H1 (cell line): ENCODE data around the gene CFAP298. TPM values are rescaled to one million over a fixed set of nuclear protein-coding genes. Genes with fewer than 3 reads are reported as not detected.

ENCODE experiments used
- CTCF ChIA-PET: fragments of 300-600 bp; sonication (Branson Sonifier 250); formaldehyde crosslinking; loops from one replicate; lab custom pipeline; 2021; ENCODE audit not compliant: partially characterized antibody; lab: Charles Lee
- POLR2A ChIA-PET: fragments of 300-600 bp; sonication (Branson Sonifier 250); formaldehyde crosslinking; loops from one replicate; lab custom pipeline; 2021; ENCODE audit warnings: inconsistent platforms; ENCODE audit not compliant: partially characterized antibody; lab: Charles Lee
- DNase-seq, 2 experiments: peaks; one replicate each; pipeline versions ENCODE4 v3.0.0 to v3.0.0-alpha.2; 2010 to 2022; ENCODE audit warnings: low spot score in 2 of 2, low read depth in 1 of 2, mixed read lengths in 1 of 2
- FAIRE-seq: peaks from 2 replicates; lab custom pipeline; 2011; peaks lifted over from hg19 to GRCh38; lab: Jason Lieb, UNC
- H2AFZ ChIP-seq: 2 replicates; pipeline ENCODE4 v1.8.1; 2012; ENCODE audit warnings: low read length, inconsistent platforms
- H2AK5ac ChIP-seq: 2 replicates; pipeline ENCODE4 v1.6.1; 2013; ENCODE audit warnings: low read depth, low read length
- H2BK120ac ChIP-seq: replicated peaks from 2 replicates; pipeline ENCODE3; 2013; ENCODE audit warnings: low read depth, low read length, inconsistent platforms
- H2BK12ac ChIP-seq: 2 replicates; pipeline ENCODE4 v1.6.1; 2013; ENCODE audit warnings: low read depth, low read length
- H2BK15ac ChIP-seq: 2 replicates; pipeline ENCODE4 v1.6.1; 2013; ENCODE audit warnings: low read length
- H2BK20ac ChIP-seq: 2 replicates; pipeline ENCODE4 v1.6.1; 2013; ENCODE audit warnings: low read length
- H2BK5ac ChIP-seq: 2 replicates; pipeline ENCODE4 v1.6.1; 2013; ENCODE audit warnings: low read depth, low read length
- H3K14ac ChIP-seq: 2 replicates; pipeline ENCODE4 v1.6.1; 2013; ENCODE audit warnings: inconsistent platforms; ENCODE audit not compliant: insufficient read length
- H3K18ac ChIP-seq: 2 replicates; pipeline ENCODE4 v1.6.1; 2013; ENCODE audit warnings: low read length; ENCODE audit errors: extremely low read depth
- H3K23ac ChIP-seq: 2 replicates; pipeline ENCODE4 v1.6.1; 2013; ENCODE audit warnings: inconsistent platforms; ENCODE audit not compliant: insufficient read length
- H3K23me2 ChIP-seq: 2 replicates; pipeline ENCODE4 v1.6.1; 2013; ENCODE audit warnings: low read depth, low read length
- H3K27ac ChIP-seq: 2 replicates; pipeline ENCODE4 v1.6.1; 2011; ENCODE audit warnings: low read depth, low read length, inconsistent platforms
- H3K27me3 ChIP-seq, 4 experiments: replicated peaks in 1 of 4; 1 replicate in 1 of 4; 2 replicates in 3 of 4; pipeline versions ENCODE4 v1.6.1 to v1.8.1; 2011 to 2013; ENCODE audit warnings: low read length in 3 of 4, mild to moderate bottlenecking in 3 of 4, inconsistent platforms in 2 of 4, mixed read lengths in 2 of 4, moderate library complexity in 1 of 4; ENCODE audit not compliant: control insufficient read depth in 3 of 4, insufficient read depth in 3 of 4; ENCODE audit errors: extremely low read depth in 1 of 4
- H3K36me3 ChIP-seq, 4 experiments: 2 replicates each; pipeline versions ENCODE4 v1.6.1 to v1.8.1; 2011 to 2013; ENCODE audit warnings: mild to moderate bottlenecking in 4 of 4, low read length in 3 of 4, moderate library complexity in 2 of 4, control low read depth in 1 of 4, inconsistent platforms in 1 of 4; ENCODE audit not compliant: insufficient read depth in 4 of 4, control insufficient read depth in 2 of 4
- H3K4ac ChIP-seq: replicated peaks from 2 replicates; pipeline ENCODE3; 2013; ENCODE audit warnings: low read length, low read depth, mixed read lengths, inconsistent platforms; ENCODE audit not compliant: insufficient read length
- H3K4me1 ChIP-seq, 4 experiments: replicated peaks in 1 of 4; 1 replicate in 1 of 4; 2 replicates in 3 of 4; pipeline versions ENCODE4 v1.6.1 to v1.8.1; 2011 to 2013; ENCODE audit warnings: low read length in 3 of 4, inconsistent platforms in 2 of 4, mixed read lengths in 1 of 4; ENCODE audit not compliant: insufficient read depth in 4 of 4, control insufficient read depth in 3 of 4
- H3K4me2 ChIP-seq, 2 experiments: 2 replicates each; pipeline versions ENCODE4 v1.6.1 to v1.8.1; 2011 to 2013; ENCODE audit warnings: low read depth in 2 of 2, low read length in 2 of 2, control low read depth in 1 of 2, inconsistent platforms in 1 of 2, mild to moderate bottlenecking in 1 of 2; ENCODE audit not compliant: insufficient read depth in 1 of 2
- H3K4me3 ChIP-seq, 4 experiments: fragments of 200-600, 300-600 bp in 1 of 4; sonication (generic), shearing (Covaris generic), sonication (Bioruptor Twin) in 1 of 4; 2 replicates each; pipeline versions ENCODE4 v1.5.1 to v1.8.1; 2011 to 2016; ENCODE audit warnings: low read length in 4 of 4, low read depth in 3 of 4, control low read depth in 2 of 4, inconsistent platforms in 2 of 4, mild to moderate bottlenecking in 2 of 4, mixed read lengths in 1 of 4, moderate library complexity in 1 of 4; ENCODE audit not compliant: insufficient read depth in 2 of 4; ENCODE audit errors: extremely low read depth in 1 of 4
- H3K56ac ChIP-seq: replicated peaks from 2 replicates; pipeline ENCODE3; 2013; ENCODE audit warnings: low read depth, mild to moderate bottlenecking, mixed read lengths, low read length, inconsistent platforms; ENCODE audit not compliant: insufficient read length
- H3K79me1 ChIP-seq: 2 replicates; pipeline ENCODE4 v1.6.1; 2013; ENCODE audit warnings: low read depth, low read length, control low read depth
- H3K79me2 ChIP-seq, 2 experiments: 2 replicates each; pipeline versions ENCODE4 v1.6.1 to v1.8.1; 2012 to 2013; ENCODE audit warnings: low read length in 2 of 2, mild to moderate bottlenecking in 2 of 2, inconsistent platforms in 1 of 2; ENCODE audit not compliant: insufficient read depth in 2 of 2, control insufficient read depth in 1 of 2
- H3K9ac ChIP-seq, 4 experiments: replicated peaks in 1 of 4; 1 replicate in 1 of 4; 2 replicates in 3 of 4; pipeline versions ENCODE4 v1.6.1 to v1.8.1; 2011 to 2013; ENCODE audit warnings: low read depth in 3 of 4, low read length in 3 of 4, control low read depth in 2 of 4, mild to moderate bottlenecking in 2 of 4, moderate library complexity in 2 of 4, inconsistent platforms in 1 of 4; ENCODE audit errors: extremely low read depth in 1 of 4
- H3K9me3 ChIP-seq, 2 experiments: 2 replicates each; pipeline versions ENCODE4 v1.6.1 to v1.8.1; 2012 to 2013; ENCODE audit warnings: mild to moderate bottlenecking in 2 of 2, moderate library complexity in 2 of 2, control low read depth in 1 of 2, inconsistent platforms in 1 of 2, low read depth in 1 of 2, low read length in 1 of 2, mixed read lengths in 1 of 2; ENCODE audit not compliant: insufficient read depth in 2 of 2
- H4K20me1 ChIP-seq, 2 experiments: replicated peaks in 1 of 2; 2 replicates each; pipeline versions ENCODE3 to v1.8.1; 2011 to 2013; ENCODE audit warnings: inconsistent platforms in 2 of 2, low read length in 2 of 2, mild to moderate bottlenecking in 1 of 2; ENCODE audit not compliant: insufficient read depth in 2 of 2, control insufficient read depth in 1 of 2
- H4K5ac ChIP-seq: 2 replicates; pipeline ENCODE4 v1.6.1; 2013; ENCODE audit warnings: low read length, low read depth, mixed read lengths, inconsistent platforms; ENCODE audit not compliant: insufficient read length
- H4K8ac ChIP-seq: 2 replicates; pipeline ENCODE4 v1.8.0; 2013; ENCODE audit warnings: mild to moderate bottlenecking, moderate library complexity, low read length, inconsistent platforms; ENCODE audit not compliant: insufficient read depth; ENCODE audit errors: extremely low read depth
- H4K91ac ChIP-seq: replicated peaks from 2 replicates; pipeline ENCODE3; 2013; ENCODE audit warnings: low read length, mixed read lengths, inconsistent platforms; ENCODE audit not compliant: insufficient read length
- EP300 ChIP-seq, 2 experiments: IDR thresholded peaks; 1 replicate in 1 of 2; 2 replicates in 1 of 2; pipeline ENCODE4 v1.6.1; 2011 to 2012; ENCODE audit warnings: low read depth in 2 of 2, low read length in 2 of 2, mild to moderate bottlenecking in 2 of 2, borderline replicate concordance in 1 of 2, inconsistent platforms in 1 of 2, moderate library complexity in 1 of 2
- GABPA ChIP-seq: IDR thresholded peaks from 2 replicates; pipeline ENCODE4 v1.6.1; 2011; ENCODE audit warnings: mild to moderate bottlenecking, low read length, moderate library complexity, borderline replicate concordance; ENCODE audit not compliant: insufficient read depth
- GTF2F1 ChIP-seq: IDR thresholded peaks from 2 replicates; pipeline ENCODE4 v1.6.1; 2012; ENCODE audit warnings: low read depth, low read length, improper control_type of control experiment, borderline replicate concordance
- NANOG ChIP-seq: IDR thresholded peaks from 2 replicates; pipeline ENCODE4 v1.6.1; 2011; ENCODE audit warnings: low read length, low read depth, mild to moderate bottlenecking, inconsistent platforms; ENCODE audit not compliant: insufficient read depth, poor library complexity, severe bottlenecking
- PHF8 ChIP-seq: fragments of 200-600 bp; sonication (generic); conservative IDR thresholded peaks from 2 replicates; pipeline ENCODE4 v1.7.1; 2012; ENCODE audit warnings: low read depth, mild to moderate bottlenecking, inconsistent platforms, low read length, moderate library complexity
- POLR2AphosphoS5 ChIP-seq: IDR thresholded peaks from 2 replicates; pipeline ENCODE4 v1.6.1; 2011; ENCODE audit warnings: low read depth, low read length
- POU5F1 ChIP-seq: IDR thresholded peaks from 2 replicates; pipeline ENCODE4 v1.6.1; 2011; ENCODE audit warnings: low read depth, mild to moderate bottlenecking, low read length, moderate library complexity
- RBBP5 ChIP-seq: IDR thresholded peaks from 2 replicates; pipeline ENCODE4 v1.7.1; 2012; ENCODE audit warnings: low read depth, mild to moderate bottlenecking, inconsistent platforms, low read length, moderate library complexity, borderline replicate concordance
- TAF7 ChIP-seq: optimal IDR thresholded peaks from 2 replicates; pipeline ENCODE3; 2011; ENCODE audit warnings: low read depth, mild to moderate bottlenecking, inconsistent platforms, low read length, moderate library complexity, borderline replicate concordance
- TCF12 ChIP-seq: IDR thresholded peaks from 2 replicates; pipeline ENCODE4 v1.6.1; 2011; ENCODE audit warnings: low read depth, mild to moderate bottlenecking, low read length
- WGBS, 2 experiments: shearing (Covaris generic) in 1 of 2; methylation state at CpG; one replicate each; pipeline versions ENCODE4 v1.1.6 to v1.1.7; 2013 to 2015; ENCODE audit warnings: low lambda C conversion rate in 2 of 2, mixed read lengths in 2 of 2, inconsistent platforms in 1 of 2, low coverage in 1 of 2, missing lambda C conversion rate in 1 of 2; ENCODE audit not compliant: insufficient replicate concordance in 2 of 2, insufficient coverage in 1 of 2, insufficient read length in 1 of 2; ENCODE audit errors: extremely low coverage in 1 of 2, missing lambda C conversion rate in 1 of 2; 5-methylcytosine and 5-hydroxymethylcytosine counted together
- polyA plus RNA-seq, 7 experiments: library from polyadenylated mRNA; depleted of rRNA in 3 of 7; stranded (reverse) in 5 of 7; unstranded in 2 of 7; fragments of >200 nt in 5 of 7; fragments of 200-250 nt in 2 of 7; gene quantifications; 1 replicate in 5 of 7; 2 replicates in 1 of 7; 4 replicates in 1 of 7; pipeline versions ENCODE4 v1.2.1 to v1.2.3, GENCODE V29; 2011 to 2013; ENCODE audit warnings: missing spikeins in 2 of 7, mixed read lengths in 2 of 7
- total RNA-seq: library from RNA; stranded (reverse); fragmentation: NEBNext Ultra II Directional; extraction: Animal tissue kit (Norgen Biotek cat#: 25700); gene quantifications from 2 replicates; pipeline ENCODE4 v1.2.1, GENCODE V29; 2021
- TF ChIP-seq, protein P1 (sequence below), 3 experiments: IDR thresholded peaks; 1 replicate in 2 of 3; 2 replicates in 1 of 3; pipeline versions ENCODE4 v1.5.1 to v1.6.1; 2011; ENCODE audit warnings: low read length in 3 of 3, mild to moderate bottlenecking in 3 of 3, inconsistent platforms in 2 of 3, low read depth in 1 of 3, moderate library complexity in 1 of 3; ENCODE audit not compliant: insufficient read depth in 1 of 3; ENCODE audit errors: control extremely low read depth in 1 of 3

CFAP298 gene
- total and polyA plus RNA-seq, 2 of the 8 experiments (the other 6 are each of a cell fraction or from before 2014, with no cell fraction given), result 43.0 to 68.1 TPM

DNA sequence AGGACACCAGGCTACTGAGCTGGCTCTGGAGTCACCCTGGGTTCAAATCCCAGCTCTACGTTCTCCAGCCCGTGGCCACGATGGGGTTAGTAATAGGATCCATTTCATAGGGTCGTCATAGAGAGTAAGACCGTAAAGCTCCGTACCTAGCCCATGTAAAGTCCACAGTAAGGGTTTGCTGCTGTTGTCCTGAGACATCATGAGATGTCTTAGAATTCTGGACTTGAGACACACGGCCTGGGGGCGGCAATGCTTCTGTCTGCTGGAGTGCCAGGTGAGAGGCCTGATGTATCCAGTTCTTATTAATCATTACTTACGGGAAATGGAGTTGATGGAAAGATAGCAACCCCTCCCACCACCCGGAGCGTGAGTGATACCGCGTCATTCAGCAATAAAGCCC is 30.4 kb downstream of the CFAP298 start:
- Histone ChIP-seq H3K9me3 (no peaks in the 10 kb centered on the region), H3K27me3 (no peaks in the 10 kb centered on the region; a peak in 1 of 7 replicates), H3K23me2 (peaks cover 7% of the 10 kb centered on the region; the same call in 1 of the 2 replicates), H4K91ac (no peak overlapping the region), H4K5ac (no peak overlapping the region), H2BK15ac (no peak overlapping the region), H2BK120ac (no peak overlapping the region), H3K4me1 (no peaks in the 10 kb centered on the region), H2AK5ac (no peak overlapping the region), H4K20me1 (no peaks in the 10 kb centered on the region), H2BK20ac (no peak overlapping the region), H3K14ac (no peak overlapping the region), H3K79me2 (no peaks in the 10 kb centered on the region), H2AFZ (no peak overlapping the region), H3K4ac (no peak overlapping the region), H3K9ac (no peak overlapping the region), H3K27ac (no peak overlapping the region), H3K4me2 (no peak overlapping the region), H2BK5ac (no peak overlapping the region), H3K56ac (no peak overlapping the region), H3K4me3 (no peak overlapping the region), H4K8ac (no peak overlapping the region), H2BK12ac (no peak overlapping the region), H3K79me1 (no peaks in the 10 kb centered on the region), H3K36me3 (no peaks in the 10 kb centered on the region), H3K18ac (no peak overlapping the region), H3K23ac (no peak overlapping the region)
- ChIA-PET POLR2A (interaction anchor here (1.0 kb wide), 1 partner anchor 10 kb away, joined by 3 read pairs; no protein-coding TSS in a partner anchor), CTCF (interaction anchor here (1.0 to 10.0 kb wide), 6 partner anchors 9 to 177 kb away, joined by 4 to 112 read pairs (median 8); no protein-coding TSS in a partner anchor)
- FAIRE-seq (no peak), DNase-seq (no peak)
- 93% methylated on average over 13 of the region's 13 CpGs; no CpG with 5 or more reads in 1 of the 2 experiments for WGBS, 2 experiments
- no peak for TF ChIP-seq PHF8
- no peak for TF ChIP-seq POLR2AphosphoS5
- no peak for TF ChIP-seq GTF2F1
- TF ChIP-seq GABPA, result no peak
- no peak for TF ChIP-seq POU5F1
- TF ChIP-seq EP300 (IDR thresholded peaks at IDR 0.05; ENCODE audit: borderline replicate concordance in 1 of 2, low read depth in 2 of 2, low read length in 2 of 2), result no peak
- TF ChIP-seq NANOG, result no peak
- TF ChIP-seq, protein P1, sequence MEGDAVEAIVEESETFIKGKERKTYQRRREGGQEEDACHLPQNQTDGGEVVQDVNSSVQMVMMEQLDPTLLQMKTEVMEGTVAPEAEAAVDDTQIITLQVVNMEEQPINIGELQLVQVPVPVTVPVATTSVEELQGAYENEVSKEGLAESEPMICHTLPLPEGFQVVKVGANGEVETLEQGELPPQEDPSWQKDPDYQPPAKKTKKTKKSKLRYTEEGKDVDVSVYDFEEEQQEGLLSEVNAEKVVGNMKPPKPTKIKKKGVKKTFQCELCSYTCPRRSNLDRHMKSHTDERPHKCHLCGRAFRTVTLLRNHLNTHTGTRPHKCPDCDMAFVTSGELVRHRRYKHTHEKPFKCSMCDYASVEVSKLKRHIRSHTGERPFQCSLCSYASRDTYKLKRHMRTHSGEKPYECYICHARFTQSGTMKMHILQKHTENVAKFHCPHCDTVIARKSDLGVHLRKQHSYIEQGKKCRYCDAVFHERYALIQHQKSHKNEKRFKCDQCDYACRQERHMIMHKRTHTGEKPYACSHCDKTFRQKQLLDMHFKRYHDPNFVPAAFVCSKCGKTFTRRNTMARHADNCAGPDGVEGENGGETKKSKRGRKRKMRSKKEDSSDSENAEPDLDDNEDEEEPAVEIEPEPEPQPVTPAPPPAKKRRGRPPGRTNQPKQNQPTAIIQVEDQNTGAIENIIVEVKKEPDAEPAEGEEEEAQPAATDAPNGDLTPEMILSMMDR (IDR thresholded peaks at IDR 0.05; ENCODE audit: control extremely low read depth in 1 of 3, insufficient read depth in 1 of 3, low read depth in 1 of 3, low read length in 3 of 3), result no peak
- no peak for TF ChIP-seq TAF7
- TF ChIP-seq RBBP5, result no peak
- no peak for TF ChIP-seq TCF12
